Peyer's patch (tissue), 4 donors: ENCODE results near the gene ETV3. TPM values are rescaled to one million over a fixed set of nuclear protein-coding genes. Genes with fewer than 3 reads are reported as not detected.

ENCODE experiments used
- DNase-seq, 3 donors: peaks; one replicate each; pipeline ENCODE4 v3.0.0-alpha.2; 2017 to 2019
- H3K27ac ChIP-seq, 4 donors: fragments of 200-600 bp; sonication (generic); one replicate each; pipeline ENCODE4 v1.5.1; 2016 to 2019
- H3K27me3 ChIP-seq, 2 donors: fragments of 200-600 bp; sonication (generic); one replicate each; pipeline ENCODE4 v1.5.1; 2019
- H3K36me3 ChIP-seq, 3 donors: fragments of 200-600 bp; sonication (generic); one replicate each; pipeline ENCODE4 v1.5.1; 2016 to 2019
- H3K4me1 ChIP-seq, 4 donors: fragments of 200-600 bp; sonication (generic); one replicate each; pipeline ENCODE4 v1.5.1; 2016 to 2019
- H3K4me3 ChIP-seq, 4 donors: fragments of 200-600 bp; sonication (generic); 1 replicate in 3 of 4; 2 replicates in 1 of 4; pipeline ENCODE4 v1.5.1; 2016 to 2019; ENCODE audit warnings: mild to moderate bottlenecking in 1 of 4
- H3K9me3 ChIP-seq, 4 donors: fragments of 200-600 bp; sonication (generic); one replicate each; pipeline ENCODE4 v1.5.1; 2016 to 2019; ENCODE audit warnings: mild to moderate bottlenecking in 1 of 4
- CTCF ChIP-seq, 6 experiments: fragments of 450-650 bp in 4 of 6; fragments of 200-600 bp in 2 of 6; sonication (generic) in 1 of 6; IDR thresholded peaks; one replicate each; pipeline ENCODE4 v1.5.1; 2017 to 2019; ENCODE audit warnings: antibody characterized with exemption in 6 of 6, mild to moderate bottlenecking in 3 of 6, moderate library complexity in 1 of 6
- POLR2A ChIP-seq, 2 donors: fragments of 450-650 bp; IDR thresholded peaks; one replicate each; pipeline ENCODE4 v1.5.1; 2017; ENCODE audit warnings: antibody characterized with exemption in 2 of 2, mild to moderate bottlenecking in 2 of 2, moderate library complexity in 2 of 2
- total RNA-seq, 4 donors: library from RNA; depleted of rRNA; stranded (reverse); fragments of >200 nt; gene quantifications; one replicate each; pipeline ENCODE4 v1.1.0, GENCODE V29; 2016

Gene ETV3
- total RNA-seq, 4 donors from 2014 or later, result 10.7 to 25.8 (median 20.2) TPM

GRCh38 chr1:157147037-157147436 is 8.8 kb upstream of the ETV3 start:
- TF ChIP-seq CTCF (IDR thresholded peaks at IDR 0.05) (no peak), POLR2A (IDR thresholded peaks at IDR 0.05) (no peak)
- Histone ChIP-seq H3K36me3 (no peaks in the 10 kb centered on the region), H3K4me1 (no peaks in the 10 kb centered on the region), H3K27me3 (no peaks in the 10 kb centered on the region), H3K9me3 (no peaks in the 10 kb centered on the region), H3K27ac (no peak overlapping the region), H3K4me3 (no peak overlapping the region)
- DNase-seq, result no peak

GRCh38 chr1:157146244-157146643 is 8.0 kb upstream of the ETV3 start:
- peak overlapping the region in 1 of 4 donors; percentile 20 for H3K27ac ChIP-seq
- no peaks in the 10 kb centered on the region for H3K36me3 ChIP-seq
- H3K27me3 ChIP-seq, result no peaks in the 10 kb centered on the region
- TF ChIP-seq CTCF (IDR thresholded peaks at IDR 0.05) (no peak), POLR2A (IDR thresholded peaks at IDR 0.05) (no peak)
- H3K9me3 ChIP-seq, result no peaks in the 10 kb centered on the region
- H3K4me3 ChIP-seq, result no peak overlapping the region
- no peaks in the 10 kb centered on the region for H3K4me1 ChIP-seq
- no peak for DNase-seq

- Histone ChIP-seq H3K27ac (no peak overlapping the region), H3K27me3 (no peaks in the 10 kb centered on the region), H3K4me3 (no peak overlapping the region), H3K36me3 (no peaks in the 10 kb centered on the region), H3K4me1 (no peaks in the 10 kb centered on the region), H3K9me3 (no peaks in the 10 kb centered on the region)
- TF ChIP-seq CTCF (IDR thresholded peaks at IDR 0.05) (no peak), POLR2A (IDR thresholded peaks at IDR 0.05) (no peak)
- no peak for DNase-seq
Measured at GRCh38 chr1:157145076-157145475, 6.9 kb upstream of the ETV3 start.

- H3K9me3 ChIP-seq, result no peaks in the 10 kb centered on the region
- no peaks in the 10 kb centered on the region for H3K27me3 ChIP-seq
- no peaks in the 10 kb centered on the region for H3K4me1 ChIP-seq
- TF ChIP-seq CTCF (IDR thresholded peaks at IDR 0.05), result no peak
- TF ChIP-seq POLR2A (IDR thresholded peaks at IDR 0.05), result no peak
- no peak overlapping the region for H3K4me3 ChIP-seq
- DNase-seq, result no peak
- no peak overlapping the region for H3K27ac ChIP-seq
- H3K36me3 ChIP-seq, result no peaks in the 10 kb centered on the region
Measured at GRCh38 chr1:157144509-157144908, 6.3 kb upstream of the ETV3 start.

GRCh38 chr1:157142765-157143423 is 4.7 kb upstream of the ETV3 start:
- Histone ChIP-seq H3K9me3 (no peaks in the 10 kb centered on the region), H3K4me1 (peaks cover 0 to 6% (median 0%) of the 10 kb centered on the region in 4 donors), H3K4me3 (no peak overlapping the region), H3K27me3 (no peaks in the 10 kb centered on the region), H3K36me3 (no peaks in the 10 kb centered on the region), H3K27ac (peak overlapping the region in 3 of 4 donors; percentile 16 to 78 (median 41))
- DNase-seq, result no peak
- no peak for TF ChIP-seq CTCF (IDR thresholded peaks at IDR 0.05)
- TF ChIP-seq POLR2A (IDR thresholded peaks at IDR 0.05), result no peak
